Endodermal cell (in vitro differentiated cells): ENCODE measurements around the gene SLC22A31. TPM values are rescaled to one million over a fixed set of nuclear protein-coding genes. Genes with fewer than 3 reads are reported as not detected.

Experiments
- DNase-seq: peaks from one replicate; pipeline ENCODE4 v3.0.0-alpha.2; 2017
- H3K27ac ChIP-seq: 2 replicates; pipeline ENCODE4 v1.5.1; 2013; ENCODE audit warnings: mild to moderate bottlenecking, low read depth, low read length, moderate library complexity
- H3K27me3 ChIP-seq: 2 replicates; pipeline ENCODE4 v1.6.1; 2013; ENCODE audit warnings: mild to moderate bottlenecking, low read length, moderate library complexity; ENCODE audit not compliant: insufficient read depth, control insufficient read depth, poor library complexity, severe bottlenecking
- H3K36me3 ChIP-seq: 2 replicates; pipeline ENCODE4 v1.7.0; 2013; ENCODE audit warnings: mild to moderate bottlenecking, low read length, moderate library complexity; ENCODE audit not compliant: control insufficient read depth, insufficient read depth
- H3K4me1 ChIP-seq: one replicate; pipeline ENCODE4 v1.7.0; 2013; ENCODE audit warnings: low read length; ENCODE audit not compliant: control insufficient read depth, insufficient read depth
- H3K4me3 ChIP-seq: 2 replicates; pipeline ENCODE4 v1.5.1; 2013; ENCODE audit warnings: mild to moderate bottlenecking, low read length, moderate library complexity
- H3K9ac ChIP-seq: 2 replicates; pipeline ENCODE4 v1.6.1; 2013; ENCODE audit warnings: mild to moderate bottlenecking, low read length, moderate library complexity; ENCODE audit not compliant: poor library complexity, severe bottlenecking; ENCODE audit errors: extremely low read depth
- H3K9me3 ChIP-seq: 2 replicates; pipeline ENCODE4 v1.6.1; 2013; ENCODE audit warnings: mild to moderate bottlenecking, low read length, moderate library complexity; ENCODE audit not compliant: control insufficient read depth
- H3K27ac Mint-ChIP-seq: 2 replicates; pipeline ENCODE4 v1.8.0; 2020; ENCODE audit warnings: mixed read lengths
- H3K27me3 Mint-ChIP-seq: 2 replicates; pipeline ENCODE4 v1.8.0; 2021; ENCODE audit warnings: mild to moderate bottlenecking, mixed read lengths; ENCODE audit not compliant: insufficient read depth
- H3K36me3 Mint-ChIP-seq: 2 replicates; pipeline ENCODE4 v1.8.0; 2020; ENCODE audit warnings: low read depth, mixed read lengths
- H3K4me1 Mint-ChIP-seq: 2 replicates; pipeline ENCODE4 v1.8.0; 2020; ENCODE audit warnings: mixed read lengths
- H3K4me3 Mint-ChIP-seq: 2 replicates; pipeline ENCODE4 v1.8.0; 2020; ENCODE audit warnings: mild to moderate bottlenecking, moderate library complexity, mixed read lengths
- H3K9me3 Mint-ChIP-seq: 2 replicates; pipeline ENCODE4 v1.8.0; 2020; ENCODE audit warnings: mild to moderate bottlenecking, mixed read lengths
- CTCF ChIP-seq: fragments of 200-600 bp; sonication (generic); conservative IDR thresholded peaks from 2 replicates; pipeline ENCODE4 v1.5.0; 2021; ENCODE audit warnings: antibody characterized with exemption, mild to moderate bottlenecking
- WGBS, 2 experiments: methylation state at CpG; one replicate each; pipeline versions ENCODE4 v1.1.5 to v1.1.7; 2013; ENCODE audit warnings: missing lambda C conversion rate in 2 of 2, mixed read lengths in 1 of 2; ENCODE audit not compliant: insufficient coverage in 1 of 2, insufficient read length in 1 of 2; 5-methylcytosine and 5-hydroxymethylcytosine counted together
- total RNA-seq, 2 donors: library from RNA; stranded (reverse); fragmentation: NEBNext Ultra II Directional in 1 of 2; extraction: Animal tissue kit (Norgen Biotek cat#: 25700) in 1 of 2; gene quantifications; 2 replicates in 1 of 2; 3 replicates in 1 of 2; pipeline ENCODE4 v1.2.1, GENCODE V29; 2021

The SLC22A31 gene
- total RNA-seq, 2 donors from 2014 or later: 9.7 to 33.9 TPM

DNA sequence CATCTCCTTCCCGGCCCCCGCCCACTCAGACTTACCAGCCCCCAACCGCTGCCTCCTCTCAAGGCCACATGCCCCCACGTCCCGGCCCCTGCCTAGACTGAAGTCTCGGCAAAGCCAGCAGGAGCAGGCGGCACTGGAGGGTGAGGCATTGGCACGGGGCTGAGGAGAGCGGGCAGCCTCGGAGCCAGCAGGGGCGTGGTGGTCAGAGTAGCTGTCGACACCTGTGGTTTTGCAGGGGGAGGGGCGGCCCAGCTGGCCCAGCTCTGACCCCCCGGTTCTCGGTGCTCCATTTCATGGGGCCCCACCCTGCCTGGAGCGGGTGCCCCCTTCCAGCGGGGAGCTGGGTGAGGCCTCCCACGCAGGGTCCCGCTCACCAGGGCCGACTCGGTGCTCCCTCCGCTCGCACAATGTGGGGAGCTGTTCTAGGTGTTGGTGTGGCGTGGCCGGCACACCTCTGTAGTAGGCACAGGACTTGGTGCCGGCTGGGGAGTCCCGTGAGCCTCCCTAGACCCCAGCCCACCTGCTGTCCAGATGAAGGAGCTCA lies 24.1 kb downstream of the SLC22A31 start:
- Histone ChIP-seq H3K36me3 (no peaks in the 10 kb centered on the region), H3K4me3 (no peak overlapping the region), H3K27me3 (peaks cover 18% of the 10 kb centered on the region), H3K9me3 (no peaks in the 10 kb centered on the region), H3K9ac (no peak overlapping the region), H3K4me1 (peaks cover 2% of the 10 kb centered on the region), H3K27ac (no peak overlapping the region)
- DNase-seq: no peak
- 89 to 95% methylated on average over 20 to 27 of the region's 27 CpGs for WGBS, 2 experiments
- Mint-ChIP-seq H3K4me1 (no peaks in the 10 kb centered on the region), H3K9me3 (no peaks in the 10 kb centered on the region), H3K36me3 (no peaks in the 10 kb centered on the region), H3K27ac (no peak overlapping the region), H3K27me3 (peaks cover 12% of the 10 kb centered on the region), H3K4me3 (no peak overlapping the region)
- TF ChIP-seq CTCF: no peak

DNA sequence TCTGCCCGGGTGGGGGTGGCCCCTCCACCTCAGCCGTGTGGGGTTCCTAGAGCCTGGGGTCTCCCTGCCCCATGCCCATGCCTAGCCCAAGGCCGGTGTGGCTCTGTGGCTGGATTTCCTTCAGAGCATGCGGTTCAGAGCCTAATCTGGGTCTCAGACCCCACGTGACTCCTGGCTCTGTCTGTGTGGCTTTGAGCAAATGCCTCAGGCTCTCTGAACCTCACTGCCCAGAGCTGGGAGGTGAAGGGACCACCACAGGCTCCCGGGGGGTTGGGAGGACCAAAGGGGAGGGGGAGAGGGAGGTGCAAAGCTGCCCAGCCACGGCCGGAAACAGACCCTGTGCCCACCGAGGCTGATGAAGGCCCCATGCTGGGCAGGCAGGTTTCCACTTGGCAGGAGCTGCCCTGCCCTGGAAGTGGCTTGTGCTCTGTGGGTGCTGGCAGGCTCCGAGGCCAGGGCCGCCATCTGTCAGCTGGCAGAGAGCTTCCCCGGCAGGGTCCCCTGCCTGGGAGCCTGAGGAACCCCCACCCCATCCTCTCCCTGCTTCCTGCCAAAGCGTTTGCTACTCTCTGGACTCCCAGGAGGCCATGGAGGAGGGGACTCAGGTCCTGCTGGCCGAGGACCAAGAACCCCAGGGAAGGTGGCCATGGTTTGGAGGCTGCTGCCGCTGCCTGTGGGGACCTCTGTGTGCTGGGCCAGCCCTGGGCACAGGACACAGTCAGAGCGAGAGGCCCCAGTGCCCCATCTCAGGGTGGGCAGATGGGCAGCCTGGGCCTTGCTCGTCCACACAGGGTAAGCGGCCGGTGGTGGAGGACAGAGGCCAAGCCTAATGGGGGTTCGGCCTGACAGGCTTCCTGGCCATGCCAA lies 24.8 kb downstream of the SLC22A31 start:
- 86 to 90% methylated on average over 11 to 20 of the region's 20 CpGs for WGBS, 2 experiments
- Histone ChIP-seq H3K9ac (no peak overlapping the region), H3K36me3 (no peaks in the 10 kb centered on the region), H3K27me3 (peaks cover 24% of the 10 kb centered on the region), H3K27ac (no peak overlapping the region), H3K9me3 (no peaks in the 10 kb centered on the region), H3K4me1 (peaks cover 2% of the 10 kb centered on the region), H3K4me3 (no peak overlapping the region)
- peaks cover 16% of the 10 kb centered on the region for H3K27me3 Mint-ChIP-seq
- no peak for TF ChIP-seq CTCF
- peaks cover 4% of the 10 kb centered on the region for H3K4me1 Mint-ChIP-seq
- H3K4me3 Mint-ChIP-seq: no peak overlapping the region
- no peak overlapping the region for H3K27ac Mint-ChIP-seq
- no peak for DNase-seq
- no peaks in the 10 kb centered on the region for H3K9me3 Mint-ChIP-seq
- no peaks in the 10 kb centered on the region for H3K36me3 Mint-ChIP-seq

GRCh38 chr16:89174877-89175276 lies 25.5 kb downstream of the SLC22A31 start:
- Histone ChIP-seq H3K9me3 (no peaks in the 10 kb centered on the region), H3K4me3 (no peak overlapping the region), H3K9ac (no peak overlapping the region), H3K27me3 (peaks cover 31% of the 10 kb centered on the region), H3K27ac (no peak overlapping the region), H3K4me1 (peaks cover 2% of the 10 kb centered on the region), H3K36me3 (no peaks in the 10 kb centered on the region)
- Mint-ChIP-seq H3K36me3 (no peaks in the 10 kb centered on the region), H3K4me1 (peaks cover 4% of the 10 kb centered on the region), H3K27me3 (peaks cover 23% of the 10 kb centered on the region), H3K4me3 (no peak overlapping the region), H3K27ac (no peak overlapping the region), H3K9me3 (no peaks in the 10 kb centered on the region)
- TF ChIP-seq CTCF: no peak
- WGBS, 2 experiments: 77 to 95% methylated on average over 6 to 14 of the region's 14 CpGs
- DNase-seq: no peak
